Measurements from ENCODE around the gene ST6GAL1.

Gene ST6GAL1

GRCh38 chr3:187017511-187018230 lies 87.3 kb downstream of the ST6GAL1 start:
- H3K4me2 ChIP-seq (ENCODE audit: insufficient read depth, low read length): no peak overlapping the region

GRCh38 chr3:187019542-187020072 lies 89.3 kb downstream of the ST6GAL1 start:
- Histone ChIP-seq H3K9ac (ENCODE audit: low read depth, low read length) (no peak overlapping the region), H3K27me3 (ENCODE audit: insufficient read depth, low read length, poor library complexity) (no peaks in the 10 kb centered on the region), H2AFZ (ENCODE audit: low read depth, low read length) (no peak overlapping the region), H3K4me1 (ENCODE audit: insufficient read depth, low read length) (no peaks in the 10 kb centered on the region), H3K36me3 (ENCODE audit: insufficient read depth, low read length) (no peaks in the 10 kb centered on the region), H3K27ac (ENCODE audit: low read length) (no peak overlapping the region), H3K4me2 (ENCODE audit: insufficient read depth, low read length) (no peak overlapping the region), H3K79me2 (ENCODE audit: insufficient read depth, low read length) (no peaks in the 10 kb centered on the region), H3K9me3 (ENCODE audit: insufficient read depth, low read length, severe bottlenecking) (no peaks in the 10 kb centered on the region), H3K4me3 (ENCODE audit: low read depth in 1 of 2, low read length in 2 of 2) (no peak overlapping the region), H4K20me1 (ENCODE audit: insufficient read depth, low read length) (no peaks in the 10 kb centered on the region)
- no peak for ATAC-seq (ENCODE audit: insufficient read depth, low read depth)
- TF ChIP-seq EZH2 (IDR thresholded peaks at IDR 0.05; ENCODE audit: borderline replicate concordance, low read depth, low read length, severe bottlenecking): no peak
- peak; percentile 15 for TF ChIP-seq CTCF (IDR thresholded peaks at IDR 0.05; ENCODE audit: borderline replicate concordance, extremely low read depth, low read length, poor library complexity, severe bottlenecking)
- no peak for DNase-seq

More at GRCh38 chr3:187017511-187018230, 87.3 kb downstream of the ST6GAL1 start:
- Histone ChIP-seq H3K27ac (ENCODE audit: low read length) (no peak overlapping the region), H3K9me3 (ENCODE audit: insufficient read depth, low read length, severe bottlenecking) (no peaks in the 10 kb centered on the region), H4K20me1 (ENCODE audit: insufficient read depth, low read length) (no peaks in the 10 kb centered on the region), H3K4me1 (ENCODE audit: insufficient read depth, low read length) (no peaks in the 10 kb centered on the region), H2AFZ (ENCODE audit: low read depth, low read length) (no peak overlapping the region), H3K9ac (ENCODE audit: low read depth, low read length) (no peak overlapping the region), H3K36me3 (ENCODE audit: insufficient read depth, low read length) (no peaks in the 10 kb centered on the region), H3K4me3 (ENCODE audit: low read depth in 1 of 2, low read length in 2 of 2) (no peak overlapping the region), H3K79me2 (ENCODE audit: insufficient read depth, low read length) (no peaks in the 10 kb centered on the region), H3K27me3 (ENCODE audit: insufficient read depth, low read length, poor library complexity) (no peaks in the 10 kb centered on the region)
- ATAC-seq (ENCODE audit: insufficient read depth, low read depth): no peak
- TF ChIP-seq CTCF (IDR thresholded peaks at IDR 0.05; ENCODE audit: borderline replicate concordance, extremely low read depth, low read length, poor library complexity, severe bottlenecking) (no peak), EZH2 (IDR thresholded peaks at IDR 0.05; ENCODE audit: borderline replicate concordance, low read depth, low read length, severe bottlenecking) (no peak)
- DNase-seq: no peak

- Histone ChIP-seq H2AFZ (ENCODE audit: low read depth, low read length) (no peak overlapping the region), H3K27ac (ENCODE audit: low read length) (no peak overlapping the region), H3K9me3 (ENCODE audit: insufficient read depth, low read length, severe bottlenecking) (no peaks in the 10 kb centered on the region), H3K79me2 (ENCODE audit: insufficient read depth, low read length) (no peaks in the 10 kb centered on the region), H3K4me1 (ENCODE audit: insufficient read depth, low read length) (no peaks in the 10 kb centered on the region), H3K9ac (ENCODE audit: low read depth, low read length) (no peak overlapping the region), H3K36me3 (ENCODE audit: insufficient read depth, low read length) (no peaks in the 10 kb centered on the region), H3K4me2 (ENCODE audit: insufficient read depth, low read length) (no peak overlapping the region), H4K20me1 (ENCODE audit: insufficient read depth, low read length) (no peaks in the 10 kb centered on the region), H3K4me3 (ENCODE audit: low read depth in 1 of 2, low read length in 2 of 2) (no peak overlapping the region), H3K27me3 (ENCODE audit: insufficient read depth, low read length, poor library complexity) (no peaks in the 10 kb centered on the region)
- ATAC-seq (ENCODE audit: insufficient read depth, low read depth) (no peak), DNase-seq (no peak)
- TF ChIP-seq EZH2 (IDR thresholded peaks at IDR 0.05; ENCODE audit: borderline replicate concordance, low read depth, low read length, severe bottlenecking): no peak
- no peak for TF ChIP-seq CTCF (IDR thresholded peaks at IDR 0.05; ENCODE audit: borderline replicate concordance, extremely low read depth, low read length, poor library complexity, severe bottlenecking)
Observed at GRCh38 chr3:187020376-187020775, 90.0 kb downstream of the ST6GAL1 start.

Measured in DND-41 (cell line).